ENCODE data around the gene KRTAP9-9. TPM values are rescaled to one million over a fixed set of nuclear protein-coding genes. Genes with fewer than 3 reads are reported as not detected.

Gene KRTAP9-9
- total and polyA plus RNA-seq, 12 donors = not detected

GRCh38 chr17:41294016-41294415 is 38.8 kb downstream of the KRTAP9-9 start:
- no peak for DNase-seq
- Histone ChIP-seq H3K27me3 (no peaks in the 10 kb centered on the region), H3K9me3 (replicated peaks in 1 of 3) (no peaks in the 10 kb centered on the region), H3K4me1 (replicated peaks in 1 of 2) (no peaks in the 10 kb centered on the region), H3K36me3 (replicated peaks in 1 of 2) (no peaks in the 10 kb centered on the region), H3K27ac (no peak overlapping the region), H3K4me3 (no peak overlapping the region)
- 62 to 86% (median 73%) methylated on average over 1 of the region's 1 CpG for whole genome bisulfite sequencing, 4 donors
- no peak for TF ChIP-seq POLR2A (IDR thresholded peaks at IDR 0.05)
- no peak for TF ChIP-seq CTCF (IDR thresholded peaks at IDR 0.05)
- intact Hi-C loops (cut with DNase I) = no loop called here

- no peak for TF ChIP-seq CTCF (IDR thresholded peaks at IDR 0.05)
- TF ChIP-seq POLR2A (IDR thresholded peaks at IDR 0.05) = no peak
- 67 to 80% (median 73%) methylated on average over 1 of the region's 1 CpG for WGBS, 4 donors
- Histone ChIP-seq H3K27ac (no peak overlapping the region), H3K4me3 (no peak overlapping the region), H3K9me3 (replicated peaks in 1 of 3) (no peaks in the 10 kb centered on the region), H3K36me3 (replicated peaks in 1 of 2) (no peaks in the 10 kb centered on the region), H3K27me3 (no peaks in the 10 kb centered on the region), H3K4me1 (replicated peaks in 1 of 2) (no peaks in the 10 kb centered on the region)
- intact Hi-C loops (cut with DNase I) = no loop called here
- no peak for DNase-seq
Measured at GRCh38 chr17:41296846-41297245, 41.7 kb downstream of the KRTAP9-9 start.

GRCh38 chr17:41298458-41299135 is 43.4 kb downstream of the KRTAP9-9 start:
- Histone ChIP-seq H3K27me3 (no peaks in the 10 kb centered on the region), H3K4me3 (no peak overlapping the region), H3K27ac (no peak overlapping the region), H3K4me1 (replicated peaks in 1 of 2) (no peaks in the 10 kb centered on the region), H3K9me3 (replicated peaks in 1 of 3) (no peaks in the 10 kb centered on the region), H3K36me3 (replicated peaks in 1 of 2) (no peaks in the 10 kb centered on the region)
- WGBS, 4 donors = 85 to 91% (median 88%) methylated on average over 20 of the region's 20 CpGs
- intact Hi-C loops (cut with DNase I) = no loop called here
- TF ChIP-seq POLR2A (IDR thresholded peaks at IDR 0.05) (no peak), CTCF (IDR thresholded peaks at IDR 0.05) (no peak)
- DNase-seq = no peak

- intact Hi-C loops (cut with DNase I) = no loop called here
Measured at GRCh38 chr17:41301204-41301790, 46.1 kb downstream of the KRTAP9-9 start.

More at GRCh38 chr17:41301204-41301790, 46.1 kb downstream of the KRTAP9-9 start:
- H3K4me3 ChIP-seq = no peak overlapping the region
- H3K4me1 ChIP-seq (replicated peaks in 1 of 2) = no peaks in the 10 kb centered on the region
- TF ChIP-seq POLR2A (IDR thresholded peaks at IDR 0.05) (no peak), CTCF (IDR thresholded peaks at IDR 0.05) (no peak)
- H3K9me3 ChIP-seq (replicated peaks in 1 of 3) = no peaks in the 10 kb centered on the region
- WGBS, 4 donors = 57 to 78% (median 64%) methylated on average over 5 of the region's 5 CpGs
- H3K27me3 ChIP-seq = no peaks in the 10 kb centered on the region
- H3K27ac ChIP-seq = no peak overlapping the region
- no peak for DNase-seq
- no peaks in the 10 kb centered on the region for H3K36me3 ChIP-seq (replicated peaks in 1 of 2)

Data from adrenal gland (tissue), 12 donors.